ENCODE data around the gene NFX1. TPM values are rescaled to one million over a fixed set of nuclear protein-coding genes. Genes with fewer than 3 reads are reported as not detected.

NFX1 gene
- total RNA-seq, 2 donors from 2014 or later: 23.7 to 29.1 TPM

GRCh38 chr9:33246269-33246860 lies 44.0 kb upstream of the NFX1 start:
- TF ChIP-seq CTCF (IDR thresholded peaks at IDR 0.05): no peak
- DNase-seq (ENCODE audit: low spot score): no peak

GRCh38 chr9:33248606-33249005 lies 41.7 kb upstream of the NFX1 start:
- H3K9me3 ChIP-seq: no peaks in the 10 kb centered on the region
- peaks cover 22% of the 10 kb centered on the region for H3K36me3 ChIP-seq
- DNase-seq (ENCODE audit: low spot score): no peak
- no peak for TF ChIP-seq CTCF (IDR thresholded peaks at IDR 0.05)
- no peaks in the 10 kb centered on the region for H3K27me3 ChIP-seq
- H3K4me3 ChIP-seq: no peak overlapping the region
- H3K4me1 ChIP-seq: no peaks in the 10 kb centered on the region
- no peak overlapping the region for H3K27ac ChIP-seq

More at GRCh38 chr9:33246269-33246860, 44.0 kb upstream of the NFX1 start:
- Histone ChIP-seq H3K36me3 (peaks cover 12% of the 10 kb centered on the region), H3K9me3 (no peaks in the 10 kb centered on the region), H3K27me3 (no peaks in the 10 kb centered on the region), H3K27ac (no peak overlapping the region), H3K4me3 (no peak overlapping the region), H3K4me1 (no peaks in the 10 kb centered on the region)

GRCh38 chr9:33249087-33249658 lies 41.1 kb upstream of the NFX1 start:
- Histone ChIP-seq H3K36me3 (peaks cover 28% of the 10 kb centered on the region), H3K4me1 (no peaks in the 10 kb centered on the region), H3K27me3 (no peaks in the 10 kb centered on the region), H3K27ac (no peak overlapping the region), H3K9me3 (no peaks in the 10 kb centered on the region), H3K4me3 (no peak overlapping the region)
- DNase-seq (ENCODE audit: low spot score): no peak
- no peak for TF ChIP-seq CTCF (IDR thresholded peaks at IDR 0.05)

- H3K27me3 ChIP-seq: no peaks in the 10 kb centered on the region
- TF ChIP-seq CTCF (IDR thresholded peaks at IDR 0.05): no peak
- H3K4me3 ChIP-seq: no peak overlapping the region
- no peaks in the 10 kb centered on the region for H3K4me1 ChIP-seq
- no peak for DNase-seq (ENCODE audit: low spot score)
- H3K36me3 ChIP-seq: peaks cover 36% of the 10 kb centered on the region
- no peaks in the 10 kb centered on the region for H3K9me3 ChIP-seq
- no peak overlapping the region for H3K27ac ChIP-seq
Measured at GRCh38 chr9:33249983-33250382, 40.3 kb upstream of the NFX1 start.

- Histone ChIP-seq H3K4me1 (no peaks in the 10 kb centered on the region), H3K27ac (no peak overlapping the region), H3K27me3 (no peaks in the 10 kb centered on the region), H3K36me3 (peaks cover 41% of the 10 kb centered on the region), H3K9me3 (no peaks in the 10 kb centered on the region), H3K4me3 (no peak overlapping the region)
- DNase-seq (ENCODE audit: low spot score): no peak
- TF ChIP-seq CTCF (IDR thresholded peaks at IDR 0.05): no peak
Measured at GRCh38 chr9:33250458-33250995, 39.8 kb upstream of the NFX1 start.
